Measurements from ENCODE around the gene C10orf120. TPM values are rescaled to one million over a fixed set of nuclear protein-coding genes. Genes with fewer than 3 reads are reported as not detected.

The C10orf120 gene
- total RNA-seq, 1 experiment from 2014 or later = not detected

DNA sequence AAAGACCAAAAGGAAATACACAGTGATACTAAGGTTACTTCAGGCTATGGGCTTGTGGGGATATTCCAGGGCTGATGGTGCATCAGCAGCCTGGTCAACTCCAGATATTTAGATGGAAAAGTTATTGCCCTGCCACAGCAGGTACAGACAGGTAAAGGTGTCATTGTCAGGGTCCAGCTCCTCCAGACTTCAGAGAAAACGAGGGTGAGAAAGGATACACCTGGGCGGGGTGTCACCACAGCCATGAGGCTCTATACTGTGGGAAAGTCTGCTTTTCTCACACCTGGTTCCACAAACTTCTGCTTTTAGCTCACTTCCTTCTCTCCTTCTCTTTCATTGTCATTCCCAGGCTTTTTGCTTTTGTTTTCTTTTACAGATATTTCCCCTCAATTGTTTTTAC is 2.0 kb upstream of the C10orf120 start:
- peaks cover 13% of the 10 kb centered on the region for H3K27me3 Mint-ChIP-seq (ENCODE audit: unreplicated experiment)
- H3K4me1 Mint-ChIP-seq (ENCODE audit: low read depth, unreplicated experiment) = no peaks in the 10 kb centered on the region
- no peak for DNase-seq
- TF ChIP-seq, protein P1, sequence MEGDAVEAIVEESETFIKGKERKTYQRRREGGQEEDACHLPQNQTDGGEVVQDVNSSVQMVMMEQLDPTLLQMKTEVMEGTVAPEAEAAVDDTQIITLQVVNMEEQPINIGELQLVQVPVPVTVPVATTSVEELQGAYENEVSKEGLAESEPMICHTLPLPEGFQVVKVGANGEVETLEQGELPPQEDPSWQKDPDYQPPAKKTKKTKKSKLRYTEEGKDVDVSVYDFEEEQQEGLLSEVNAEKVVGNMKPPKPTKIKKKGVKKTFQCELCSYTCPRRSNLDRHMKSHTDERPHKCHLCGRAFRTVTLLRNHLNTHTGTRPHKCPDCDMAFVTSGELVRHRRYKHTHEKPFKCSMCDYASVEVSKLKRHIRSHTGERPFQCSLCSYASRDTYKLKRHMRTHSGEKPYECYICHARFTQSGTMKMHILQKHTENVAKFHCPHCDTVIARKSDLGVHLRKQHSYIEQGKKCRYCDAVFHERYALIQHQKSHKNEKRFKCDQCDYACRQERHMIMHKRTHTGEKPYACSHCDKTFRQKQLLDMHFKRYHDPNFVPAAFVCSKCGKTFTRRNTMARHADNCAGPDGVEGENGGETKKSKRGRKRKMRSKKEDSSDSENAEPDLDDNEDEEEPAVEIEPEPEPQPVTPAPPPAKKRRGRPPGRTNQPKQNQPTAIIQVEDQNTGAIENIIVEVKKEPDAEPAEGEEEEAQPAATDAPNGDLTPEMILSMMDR (IDR thresholded peaks at IDR 0.05; ENCODE audit: unreplicated experiment) = no peak
- no TSS peak for BruUV-seq (replicated peaks)
- no peak overlapping the region for H3K27ac Mint-ChIP-seq (ENCODE audit: unreplicated experiment)
- H3K4me3 Mint-ChIP-seq (ENCODE audit: low read depth, unreplicated experiment) = no peak overlapping the region
- intact Hi-C loops (cut with micrococcal nuclease; ENCODE audit: unreplicated experiment) = loop anchor here (2.0 to 10.0 kb wide), 4 partner anchors 135 to 427 kb away; partner anchors contain the start of gene BTBD16
- H3K9me3 Mint-ChIP-seq (ENCODE audit: low read depth, unreplicated experiment) = no peaks in the 10 kb centered on the region
- no peaks in the 10 kb centered on the region for H3K36me3 Mint-ChIP-seq (ENCODE audit: insufficient read depth, unreplicated experiment)
- CTCF ChIA-PET = no interaction called here

DNA sequence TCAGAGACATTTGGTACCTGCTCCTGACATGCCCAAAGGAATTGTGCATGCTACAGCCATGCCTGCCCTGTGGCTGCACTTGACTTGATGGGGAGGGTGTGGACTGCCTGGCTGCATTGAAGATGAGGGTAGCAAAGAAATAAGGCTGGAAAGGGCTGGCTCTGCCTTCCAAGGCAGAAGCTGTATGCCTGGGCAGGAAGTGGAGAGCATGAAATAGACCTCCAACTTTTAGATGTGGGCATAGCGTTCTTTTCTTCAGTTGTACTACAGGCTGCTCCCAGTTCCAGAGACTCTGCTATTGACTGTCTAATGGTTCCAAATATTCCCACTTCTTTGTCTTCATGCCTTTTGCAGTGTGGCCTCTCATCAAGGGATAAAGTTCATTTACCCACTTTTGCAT is 3.0 kb downstream of the C10orf120 start:
- Mint-ChIP-seq H3K4me3 (ENCODE audit: low read depth, unreplicated experiment) (no peak overlapping the region), H3K9me3 (ENCODE audit: low read depth, unreplicated experiment) (no peaks in the 10 kb centered on the region), H3K36me3 (ENCODE audit: insufficient read depth, unreplicated experiment) (no peaks in the 10 kb centered on the region), H3K27ac (ENCODE audit: unreplicated experiment) (no peak overlapping the region), H3K27me3 (ENCODE audit: unreplicated experiment) (peaks cover 27% of the 10 kb centered on the region), H3K4me1 (ENCODE audit: low read depth, unreplicated experiment) (no peaks in the 10 kb centered on the region)
- no peak for DNase-seq
- BruUV-seq (replicated peaks) = no TSS peak
- CTCF ChIA-PET = no interaction called here
- TF ChIP-seq, protein P1 (IDR thresholded peaks at IDR 0.05; ENCODE audit: unreplicated experiment) = no peak
- intact Hi-C loops (cut with micrococcal nuclease; ENCODE audit: unreplicated experiment) = no loop called here

DNA sequence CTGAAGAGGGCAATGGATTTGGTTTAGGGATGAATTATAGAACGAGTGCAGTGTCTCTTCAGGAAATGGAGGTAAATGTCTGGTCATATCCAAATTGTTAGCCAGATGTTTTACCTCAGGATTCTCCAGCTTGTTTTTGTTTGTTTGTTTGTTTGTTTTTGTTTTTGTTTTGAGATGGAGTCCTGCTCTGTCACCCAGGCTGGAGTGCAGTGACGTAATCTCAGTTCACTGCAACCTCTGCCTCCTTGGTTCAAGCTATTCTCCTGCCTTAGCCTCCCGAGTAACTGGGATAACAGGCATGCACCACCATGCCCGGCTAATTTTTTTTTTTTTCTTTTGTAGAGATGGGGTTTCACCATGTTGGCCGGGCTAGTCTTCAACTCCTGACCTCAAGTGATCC is 6.9 kb downstream of the C10orf120 start:
- CTCF ChIA-PET = no interaction called here
- no peaks in the 10 kb centered on the region for H3K9me3 Mint-ChIP-seq (ENCODE audit: low read depth, unreplicated experiment)
- intact Hi-C loops (cut with micrococcal nuclease; ENCODE audit: unreplicated experiment) = no loop called here
- H3K4me3 Mint-ChIP-seq (ENCODE audit: low read depth, unreplicated experiment) = no peak overlapping the region
- no peaks in the 10 kb centered on the region for H3K36me3 Mint-ChIP-seq (ENCODE audit: insufficient read depth, unreplicated experiment)
- TF ChIP-seq, protein P1 (IDR thresholded peaks at IDR 0.05; ENCODE audit: unreplicated experiment) = no peak
- H3K27me3 Mint-ChIP-seq (ENCODE audit: unreplicated experiment) = peaks cover 50% of the 10 kb centered on the region
- H3K27ac Mint-ChIP-seq (ENCODE audit: unreplicated experiment) = no peak overlapping the region
- H3K4me1 Mint-ChIP-seq (ENCODE audit: low read depth, unreplicated experiment) = no peaks in the 10 kb centered on the region
- no peak for DNase-seq
- BruUV-seq (replicated peaks) = no TSS peak

DNA sequence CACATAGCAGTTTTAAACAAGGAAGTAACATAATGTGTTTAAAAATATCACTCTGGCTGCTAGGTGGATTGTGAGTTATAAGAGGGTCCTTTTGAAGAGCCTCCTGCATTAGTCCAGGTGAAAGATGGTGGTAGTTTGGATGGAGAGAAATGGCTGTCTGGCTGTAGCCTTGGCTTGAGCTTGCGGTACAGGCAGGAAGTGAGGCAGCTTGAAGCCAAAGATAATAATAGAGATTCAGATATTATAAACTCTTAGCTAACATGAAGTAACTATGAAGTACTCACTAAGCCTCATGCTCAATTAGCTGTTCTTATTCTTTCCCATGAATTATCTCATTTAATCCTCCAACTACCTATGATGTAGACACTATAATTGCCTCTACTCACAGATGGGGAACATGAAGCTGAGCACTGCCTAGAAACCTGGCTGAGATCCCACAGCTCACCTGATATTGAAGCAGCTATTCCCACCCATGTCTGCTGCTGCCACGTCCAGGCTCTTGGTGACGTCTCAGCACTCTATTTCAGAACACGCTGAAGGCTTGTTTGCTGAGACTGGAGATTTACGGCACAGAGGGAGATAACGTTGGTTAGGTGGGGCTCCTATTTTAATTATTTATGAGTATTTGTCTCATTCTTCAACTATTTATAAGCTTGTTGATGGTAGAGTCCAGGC is 10.4 kb downstream of the C10orf120 start:
- BruUV-seq (replicated peaks) = no TSS peak
- peaks cover 65% of the 10 kb centered on the region for H3K27me3 Mint-ChIP-seq (ENCODE audit: unreplicated experiment)
- intact Hi-C loops (cut with micrococcal nuclease; ENCODE audit: unreplicated experiment) = no loop called here
- DNase-seq = no peak
- H3K36me3 Mint-ChIP-seq (ENCODE audit: insufficient read depth, unreplicated experiment) = no peaks in the 10 kb centered on the region
- TF ChIP-seq, protein P1 (IDR thresholded peaks at IDR 0.05; ENCODE audit: unreplicated experiment) = no peak
- CTCF ChIA-PET = no interaction called here
- no peak overlapping the region for H3K27ac Mint-ChIP-seq (ENCODE audit: unreplicated experiment)
- H3K4me1 Mint-ChIP-seq (ENCODE audit: low read depth, unreplicated experiment) = no peaks in the 10 kb centered on the region
- no peak overlapping the region for H3K4me3 Mint-ChIP-seq (ENCODE audit: low read depth, unreplicated experiment)
- no peaks in the 10 kb centered on the region for H3K9me3 Mint-ChIP-seq (ENCODE audit: low read depth, unreplicated experiment)

Data from Calu3 (cell line).